Progenitor cell of endocrine pancreas (in vitro differentiated cells): ENCODE measurements around the gene RAB10. TPM values are rescaled to one million over a fixed set of nuclear protein-coding genes. Genes with fewer than 3 reads are reported as not detected.
"Not testable (repeated sequence)": the region's sequence is repeated elsewhere in the genome, so short reads cannot be mapped to it uniquely, and the experiment has no call there.

Source experiments
- DNase-seq: peaks from one replicate; pipeline ENCODE4 v3.0.0; 2021; ENCODE audit warnings: low spot score; ENCODE audit not compliant: unreplicated experiment
- H3K27ac Mint-ChIP-seq: 2 replicates; pipeline ENCODE4 v1.8.0; 2021; ENCODE audit warnings: mild to moderate bottlenecking, moderate library complexity, mixed read lengths
- H3K27me3 Mint-ChIP-seq: 2 replicates; pipeline ENCODE4 v1.8.0; 2021; ENCODE audit warnings: mixed read lengths
- H3K36me3 Mint-ChIP-seq: 2 replicates; pipeline ENCODE4 v1.8.0; 2022; ENCODE audit warnings: mixed read lengths; ENCODE audit not compliant: insufficient read depth
- H3K4me1 Mint-ChIP-seq: 2 replicates; pipeline ENCODE4 v1.8.0; 2021; ENCODE audit warnings: low read depth, mixed read lengths
- H3K4me3 Mint-ChIP-seq: 2 replicates; pipeline ENCODE4 v1.8.0; 2021; ENCODE audit warnings: low read depth, mild to moderate bottlenecking, moderate library complexity, mixed read lengths
- H3K9me3 Mint-ChIP-seq: 2 replicates; pipeline ENCODE4 v1.8.0; 2021; ENCODE audit warnings: low read depth, mixed read lengths
- CTCF ChIP-seq: fragments of 200-600 bp; sonication (generic); IDR thresholded peaks from one replicate; pipeline ENCODE4 v1.5.0; 2021; ENCODE audit warnings: antibody characterized with exemption, mild to moderate bottlenecking; ENCODE audit not compliant: unreplicated experiment
- total RNA-seq: library from RNA; stranded (reverse); gene quantifications from 2 replicates; pipeline ENCODE4 v1.2.1, GENCODE V29; 2021

Gene RAB10
- total RNA-seq, 1 donor from 2014 or later = 114 TPM

- Mint-ChIP-seq H3K9me3 (no peaks in the 10 kb centered on the region), H3K4me1 (no peaks in the 10 kb centered on the region), H3K4me3 (no peak overlapping the region), H3K27me3 (peaks cover 8% of the 10 kb centered on the region), H3K27ac (no peak overlapping the region), H3K36me3 (no peaks in the 10 kb centered on the region)
- no peak for DNase-seq
- no peak for TF ChIP-seq CTCF
Measured at GRCh38 chr2:26164641-26165211, 130.8 kb downstream of the RAB10 start.

GRCh38 chr2:26165403-26165802 lies 131.5 kb downstream of the RAB10 start:
- H3K4me1 Mint-ChIP-seq = no peaks in the 10 kb centered on the region
- H3K9me3 Mint-ChIP-seq = no peaks in the 10 kb centered on the region
- no peaks in the 10 kb centered on the region for H3K36me3 Mint-ChIP-seq
- no peak for TF ChIP-seq CTCF
- no peak overlapping the region for H3K27ac Mint-ChIP-seq
- no peak for DNase-seq
- H3K4me3 Mint-ChIP-seq = no peak overlapping the region
- H3K27me3 Mint-ChIP-seq = peaks cover 11% of the 10 kb centered on the region

GRCh38 chr2:26166541-26166940 lies 132.7 kb downstream of the RAB10 start:
- H3K27me3 Mint-ChIP-seq = peaks cover 22% of the 10 kb centered on the region

GRCh38 chr2:26168785-26169184 lies 134.9 kb downstream of the RAB10 start:
- Mint-ChIP-seq H3K4me1 (peaks cover 2% of the 10 kb centered on the region), H3K4me3 (no peak overlapping the region), H3K27me3 (peaks cover 30% of the 10 kb centered on the region), H3K36me3 (no peaks in the 10 kb centered on the region), H3K9me3 (no peaks in the 10 kb centered on the region), H3K27ac (no peak overlapping the region)
- no peak for TF ChIP-seq CTCF
- no peak for DNase-seq

More at GRCh38 chr2:26166541-26166940, 132.7 kb downstream of the RAB10 start:
- not testable (repeated sequence) for H3K27ac Mint-ChIP-seq, H3K4me1 Mint-ChIP-seq, H3K36me3 Mint-ChIP-seq, DNase-seq, H3K4me3 Mint-ChIP-seq, H3K9me3 Mint-ChIP-seq

- no peaks in the 10 kb centered on the region for H3K9me3 Mint-ChIP-seq
- no peak overlapping the region for H3K27ac Mint-ChIP-seq
- H3K4me1 Mint-ChIP-seq = peaks cover 3% of the 10 kb centered on the region
- H3K4me3 Mint-ChIP-seq = no peak overlapping the region
- DNase-seq = no peak
- H3K36me3 Mint-ChIP-seq = no peaks in the 10 kb centered on the region
- peaks cover 31% of the 10 kb centered on the region for H3K27me3 Mint-ChIP-seq
- TF ChIP-seq CTCF = no peak
Measured at GRCh38 chr2:26169226-26169625, 135.3 kb downstream of the RAB10 start.

GRCh38 chr2:26169681-26170414 lies 136.0 kb downstream of the RAB10 start:
- peaks cover 38% of the 10 kb centered on the region for H3K27me3 Mint-ChIP-seq
- DNase-seq = no peak
- no peak overlapping the region for H3K4me3 Mint-ChIP-seq
- TF ChIP-seq CTCF = no peak
- no peaks in the 10 kb centered on the region for H3K36me3 Mint-ChIP-seq
- H3K9me3 Mint-ChIP-seq = no peaks in the 10 kb centered on the region
- H3K27ac Mint-ChIP-seq = no peak overlapping the region
- peaks cover 6% of the 10 kb centered on the region for H3K4me1 Mint-ChIP-seq
